ENCODE data around the gene SMIM10.

DNA sequence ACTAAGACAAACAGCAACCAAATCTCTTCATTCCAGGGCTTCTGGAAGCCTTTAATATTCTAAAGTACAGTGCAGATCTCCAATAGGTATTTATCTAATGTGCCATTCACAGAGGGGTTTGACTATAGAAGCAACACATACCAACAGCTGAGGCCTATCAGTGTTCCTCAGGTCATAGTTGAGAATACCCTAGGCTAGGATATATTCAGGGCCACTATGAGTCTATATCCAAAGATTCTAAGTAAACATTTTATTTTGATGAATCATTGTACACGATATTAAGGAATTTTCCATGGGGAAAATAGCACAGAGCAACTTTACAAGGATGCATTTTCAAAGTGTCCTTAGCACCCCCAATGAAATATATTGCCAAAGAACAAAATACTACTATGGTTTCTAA lies 9.7 kb downstream of the SMIM10 start:
- TF ChIP-seq, protein P1, sequence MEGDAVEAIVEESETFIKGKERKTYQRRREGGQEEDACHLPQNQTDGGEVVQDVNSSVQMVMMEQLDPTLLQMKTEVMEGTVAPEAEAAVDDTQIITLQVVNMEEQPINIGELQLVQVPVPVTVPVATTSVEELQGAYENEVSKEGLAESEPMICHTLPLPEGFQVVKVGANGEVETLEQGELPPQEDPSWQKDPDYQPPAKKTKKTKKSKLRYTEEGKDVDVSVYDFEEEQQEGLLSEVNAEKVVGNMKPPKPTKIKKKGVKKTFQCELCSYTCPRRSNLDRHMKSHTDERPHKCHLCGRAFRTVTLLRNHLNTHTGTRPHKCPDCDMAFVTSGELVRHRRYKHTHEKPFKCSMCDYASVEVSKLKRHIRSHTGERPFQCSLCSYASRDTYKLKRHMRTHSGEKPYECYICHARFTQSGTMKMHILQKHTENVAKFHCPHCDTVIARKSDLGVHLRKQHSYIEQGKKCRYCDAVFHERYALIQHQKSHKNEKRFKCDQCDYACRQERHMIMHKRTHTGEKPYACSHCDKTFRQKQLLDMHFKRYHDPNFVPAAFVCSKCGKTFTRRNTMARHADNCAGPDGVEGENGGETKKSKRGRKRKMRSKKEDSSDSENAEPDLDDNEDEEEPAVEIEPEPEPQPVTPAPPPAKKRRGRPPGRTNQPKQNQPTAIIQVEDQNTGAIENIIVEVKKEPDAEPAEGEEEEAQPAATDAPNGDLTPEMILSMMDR (IDR thresholded peaks at IDR 0.05) = no peak
- TF ChIP-seq POLR2A (IDR thresholded peaks at IDR 0.05) (no peak), POLR2AphosphoS5 (IDR thresholded peaks at IDR 0.05) (no peak)

All from breast epithelium (tissue), 3 donors.